Measurements from ENCODE around the gene NEU3. TPM values are rescaled to one million over a fixed set of nuclear protein-coding genes. Genes with fewer than 3 reads are reported as not detected.

The NEU3 gene
- polyA plus RNA-seq, 1 donor (not counting 4 experiments of a cell fraction or from before 2014, with no cell fraction given): 8.2 TPM

DNA sequence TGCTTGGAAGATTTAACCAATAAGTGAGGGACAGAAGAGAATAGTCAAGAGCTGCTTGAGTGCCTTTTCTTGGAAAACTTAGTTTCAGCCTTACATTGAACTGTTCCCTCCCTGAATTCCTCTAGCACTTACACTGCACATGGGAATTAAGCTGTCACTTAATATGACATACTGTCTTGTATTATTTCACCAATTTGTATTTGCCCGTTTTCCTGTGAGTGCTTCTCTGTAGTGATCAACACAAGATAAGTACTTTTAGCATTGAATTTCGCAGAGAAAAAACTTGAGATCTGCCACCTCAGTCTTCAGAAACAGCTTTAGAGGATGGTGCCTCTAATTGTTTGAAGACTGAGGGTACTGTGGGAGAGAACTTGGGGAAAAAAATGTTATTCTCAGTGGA lies 36.0 kb upstream of the NEU3 start:
- dilution Hi-C loops (cut with MboI; ENCODE audit: extremely low pct_ligation_motif_present, low sequenced_read_pairs): no loop called here
- no peak overlapping the region for H3K27ac ChIP-seq (ENCODE audit: control insufficient read depth, insufficient read depth, low read length)

DNA sequence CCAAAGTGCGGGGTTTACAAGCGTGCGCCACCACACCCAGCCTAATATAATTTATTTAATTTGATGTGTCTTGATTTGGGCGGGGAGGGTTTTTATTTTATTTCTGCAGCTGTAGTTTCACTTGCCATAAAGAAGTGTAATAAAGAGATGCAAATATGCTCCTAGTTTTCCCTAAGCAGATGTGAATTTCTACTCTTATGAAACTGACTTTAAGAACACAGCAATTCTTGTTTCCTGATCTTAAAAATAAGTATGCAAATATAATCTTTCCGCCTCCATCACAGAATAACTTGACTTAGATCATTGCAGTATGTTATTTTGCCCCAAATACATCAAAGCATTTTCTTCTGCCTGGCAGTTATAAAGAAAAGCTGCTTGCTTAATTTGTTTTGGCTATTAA lies 35.3 kb upstream of the NEU3 start:
- no peaks in the 10 kb centered on the region for H3K9me1 ChIP-seq (ENCODE audit: control insufficient read depth, extremely low read depth, insufficient read depth, low read length)
- no peak overlapping the region for H3K27ac ChIP-seq (ENCODE audit: control insufficient read depth, insufficient read depth, low read length)
- H3K4me2 ChIP-seq (ENCODE audit: control insufficient read depth, extremely low read depth, insufficient read depth, low read depth, low read length): no peak overlapping the region
- no peak for FAIRE-seq
- dilution Hi-C loops (cut with MboI; ENCODE audit: extremely low pct_ligation_motif_present, low sequenced_read_pairs): no loop called here
- no peaks in the 10 kb centered on the region for H3K9me3 ChIP-seq (ENCODE audit: control insufficient read depth, low read depth, low read length)
- H3K36me3 ChIP-seq (ENCODE audit: control insufficient read depth in 2 of 2, extremely low read depth in 1 of 2, insufficient read depth in 2 of 2, low read length in 2 of 2): peaks cover 1 to 28% of the 10 kb centered on the region in 2 experiments
- no peak overlapping the region for H3K4me3 ChIP-seq (ENCODE audit: control insufficient read depth in 2 of 3, extremely low read depth in 1 of 3, insufficient read depth in 2 of 3, low read depth in 1 of 3, low read length in 3 of 3)
- peaks cover 11% of the 10 kb centered on the region for H4K20me1 ChIP-seq (ENCODE audit: control insufficient read depth, extremely low read depth, insufficient read depth, low read length)
- peaks cover 11% of the 10 kb centered on the region for H3K4me1 ChIP-seq (ENCODE audit: control insufficient read depth, extremely low read depth, insufficient read depth, low read length)
- H2AFZ ChIP-seq (ENCODE audit: control insufficient read depth, low read length): no peak overlapping the region
- H3K9ac ChIP-seq (ENCODE audit: control insufficient read depth, extremely low read depth, insufficient read depth, low read length): no peak overlapping the region
- no peak for DNase-seq (ENCODE audit: low read depth, low spot score)
- H3K79me2 ChIP-seq (ENCODE audit: control insufficient read depth, insufficient read depth, low read length): peaks cover 97% of the 10 kb centered on the region
- H3K27me3 ChIP-seq (ENCODE audit: control insufficient read depth, extremely low read depth, insufficient read depth, low read length): no peaks in the 10 kb centered on the region
- no peak for TF ChIP-seq EZH2 (IDR thresholded peaks at IDR 0.05; ENCODE audit: low read length)
- TF ChIP-seq, protein P1, sequence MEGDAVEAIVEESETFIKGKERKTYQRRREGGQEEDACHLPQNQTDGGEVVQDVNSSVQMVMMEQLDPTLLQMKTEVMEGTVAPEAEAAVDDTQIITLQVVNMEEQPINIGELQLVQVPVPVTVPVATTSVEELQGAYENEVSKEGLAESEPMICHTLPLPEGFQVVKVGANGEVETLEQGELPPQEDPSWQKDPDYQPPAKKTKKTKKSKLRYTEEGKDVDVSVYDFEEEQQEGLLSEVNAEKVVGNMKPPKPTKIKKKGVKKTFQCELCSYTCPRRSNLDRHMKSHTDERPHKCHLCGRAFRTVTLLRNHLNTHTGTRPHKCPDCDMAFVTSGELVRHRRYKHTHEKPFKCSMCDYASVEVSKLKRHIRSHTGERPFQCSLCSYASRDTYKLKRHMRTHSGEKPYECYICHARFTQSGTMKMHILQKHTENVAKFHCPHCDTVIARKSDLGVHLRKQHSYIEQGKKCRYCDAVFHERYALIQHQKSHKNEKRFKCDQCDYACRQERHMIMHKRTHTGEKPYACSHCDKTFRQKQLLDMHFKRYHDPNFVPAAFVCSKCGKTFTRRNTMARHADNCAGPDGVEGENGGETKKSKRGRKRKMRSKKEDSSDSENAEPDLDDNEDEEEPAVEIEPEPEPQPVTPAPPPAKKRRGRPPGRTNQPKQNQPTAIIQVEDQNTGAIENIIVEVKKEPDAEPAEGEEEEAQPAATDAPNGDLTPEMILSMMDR (optimal IDR thresholded peaks at IDR 0.05 in 1 of 3, IDR thresholded peaks at IDR 0.05 in 1 of 3, conservative IDR thresholded peaks at IDR 0.05 in 1 of 3; ENCODE audit: extremely low read depth in 1 of 3, insufficient read depth in 2 of 3, low read length in 3 of 3): no peak

More for the DNA sequence above, 36.0 kb upstream of the NEU3 start:
- H4K20me1 ChIP-seq (ENCODE audit: control insufficient read depth, extremely low read depth, insufficient read depth, low read length): peaks cover 9% of the 10 kb centered on the region
- no peak overlapping the region for H3K4me2 ChIP-seq (ENCODE audit: control insufficient read depth, extremely low read depth, insufficient read depth, low read depth, low read length)
- no peak for FAIRE-seq
- no peak overlapping the region for H2AFZ ChIP-seq (ENCODE audit: control insufficient read depth, low read length)
- no peaks in the 10 kb centered on the region for H3K9me3 ChIP-seq (ENCODE audit: control insufficient read depth, low read depth, low read length)
- no peak overlapping the region for H3K4me3 ChIP-seq (ENCODE audit: control insufficient read depth in 2 of 3, extremely low read depth in 1 of 3, insufficient read depth in 2 of 3, low read depth in 1 of 3, low read length in 3 of 3)
- no peak overlapping the region for H3K9ac ChIP-seq (ENCODE audit: control insufficient read depth, extremely low read depth, insufficient read depth, low read length)
- DNase-seq (ENCODE audit: low read depth, low spot score): no peak
- H3K36me3 ChIP-seq (ENCODE audit: control insufficient read depth in 2 of 2, extremely low read depth in 1 of 2, insufficient read depth in 2 of 2, low read length in 2 of 2): peaks cover 1 to 28% of the 10 kb centered on the region in 2 experiments
- no peaks in the 10 kb centered on the region for H3K9me1 ChIP-seq (ENCODE audit: control insufficient read depth, extremely low read depth, insufficient read depth, low read length)
- H3K27me3 ChIP-seq (ENCODE audit: control insufficient read depth, extremely low read depth, insufficient read depth, low read length): no peaks in the 10 kb centered on the region
- H3K4me1 ChIP-seq (ENCODE audit: control insufficient read depth, extremely low read depth, insufficient read depth, low read length): peaks cover 11% of the 10 kb centered on the region
- TF ChIP-seq, protein P1 (optimal IDR thresholded peaks at IDR 0.05 in 1 of 3, IDR thresholded peaks at IDR 0.05 in 1 of 3, conservative IDR thresholded peaks at IDR 0.05 in 1 of 3; ENCODE audit: extremely low read depth in 1 of 3, insufficient read depth in 2 of 3, low read length in 3 of 3): no peak
- no peak for TF ChIP-seq EZH2 (IDR thresholded peaks at IDR 0.05; ENCODE audit: low read length)
- peaks cover 90% of the 10 kb centered on the region for H3K79me2 ChIP-seq (ENCODE audit: control insufficient read depth, insufficient read depth, low read length)
